ENCODE results near the gene E4F1. TPM values are rescaled to one million over a fixed set of nuclear protein-coding genes. Genes with fewer than 3 reads are reported as not detected.

E4F1 gene
- total and polyA plus RNA-seq, 9 of the 15 experiments (the other 6 are each of a cell fraction or from before 2014, with no cell fraction given), result 0.48 to 94.9 (median 20.4) TPM

GRCh38 chr16:2277466-2278271, 54.3 kb downstream of the E4F1 start:
- no peak for TF ChIP-seq SOX6 (IDR thresholded peaks at IDR 0.05)
- no peak overlapping the region for H2AFZ ChIP-seq (ENCODE audit: low read depth, low read length)
- no peak overlapping the region for H3K4me2 ChIP-seq (ENCODE audit: insufficient read depth, low read length)
- H3K27me3 ChIP-seq (ENCODE audit: control insufficient read depth in 2 of 2, insufficient read depth in 2 of 2, low read length in 2 of 2), result no peaks in the 10 kb centered on the region
- POLR2A ChIA-PET, result interaction anchor here (0.7 kb wide), 1 partner anchor 241 kb away, joined by 3 read pairs; no protein-coding TSS in a partner anchor
- no peaks in the 10 kb centered on the region for H3K79me2 ChIP-seq (ENCODE audit: control insufficient read depth, insufficient read depth, low read length)
- peaks cover 0 to 38% of the 10 kb centered on the region in 2 experiments; a peak in 2 of 5 replicates for H3K4me1 ChIP-seq (replicated peaks in 1 of 2; ENCODE audit: control insufficient read depth in 2 of 2, insufficient read depth in 2 of 2, low read length in 2 of 2)
- H3K4me3 ChIP-seq, result no peak overlapping the region
- WGBS (ENCODE audit: insufficient coverage, low coverage, missing lambda C conversion rate), result 87% methylated on average over 23 of the region's 25 CpGs
- intact Hi-C loops (cut with micrococcal nuclease), result no loop called here
- no peaks in the 10 kb centered on the region for H3K9me3 ChIP-seq (replicated peaks; ENCODE audit: control insufficient read depth, insufficient read depth, low read depth, low read length)
- H3K9me1 ChIP-seq (ENCODE audit: control insufficient read depth, insufficient read depth, low read length), result peaks cover 3% of the 10 kb centered on the region
- in situ Hi-C loops (cut with MboI), result no loop called here
- FAIRE-seq (no peak), ATAC-seq (no peak), DNase-seq (ENCODE audit: extremely low read depth in 1 of 4, low spot score in 3 of 4) (no peak)
- peaks cover 38% of the 10 kb centered on the region; the same call in 2 of the 3 replicates for H3K36me3 ChIP-seq (ENCODE audit: control insufficient read depth, insufficient read depth, low read length)
- CTCF ChIA-PET (ENCODE audit: low intra/inter-chr PET ratio), result interaction anchor here (0.5 kb wide), 1 partner anchor 302 kb away, joined by 3 read pairs; no protein-coding TSS in a partner anchor
- H4K20me1 ChIP-seq (replicated peaks; ENCODE audit: control insufficient read depth, insufficient read depth, low read length), result no peaks in the 10 kb centered on the region
- BruUV-seq (replicated peaks), result no TSS peak
- peak overlapping the region in 1 of 2 experiments; percentile 43; a peak in 2 of 4 replicates for H3K9ac ChIP-seq (ENCODE audit: insufficient read depth in 1 of 2, low read depth in 2 of 2, low read length in 2 of 2)
- no peak overlapping the region for H3K27ac ChIP-seq (ENCODE audit: extremely low read depth, low read depth, low read length)

- no peak overlapping the region for H3K27ac ChIP-seq (ENCODE audit: extremely low read depth, low read depth, low read length)
- no TSS peak for BruUV-seq (replicated peaks)
- FAIRE-seq (no peak), ATAC-seq (no peak), DNase-seq (ENCODE audit: extremely low read depth in 1 of 4, low spot score in 3 of 4) (no peak)
- peaks cover 0 to 32% of the 10 kb centered on the region in 2 experiments; a peak in 2 of 5 replicates for H3K4me1 ChIP-seq (replicated peaks in 1 of 2; ENCODE audit: control insufficient read depth in 2 of 2, insufficient read depth in 2 of 2, low read length in 2 of 2)
- ChIA-PET POLR2A (interaction anchor here (0.6 kb wide), 1 partner anchor 314 kb away, joined by 6 read pairs; the partner anchor contains the start of gene RPS2), CTCF (ENCODE audit: low intra/inter-chr PET ratio) (interaction anchor here (0.5 kb wide), 1 partner anchor 303 kb away, joined by 3 read pairs; no protein-coding TSS in a partner anchor)
- no peak overlapping the region; a peak in 1 of 4 replicates for H3K9ac ChIP-seq (ENCODE audit: insufficient read depth in 1 of 2, low read depth in 2 of 2, low read length in 2 of 2)
- H3K9me3 ChIP-seq (replicated peaks; ENCODE audit: control insufficient read depth, insufficient read depth, low read depth, low read length), result no peaks in the 10 kb centered on the region
- peaks cover 3% of the 10 kb centered on the region for H3K9me1 ChIP-seq (ENCODE audit: control insufficient read depth, insufficient read depth, low read length)
- H2AFZ ChIP-seq (ENCODE audit: low read depth, low read length), result no peak overlapping the region
- intact Hi-C loops (cut with micrococcal nuclease) (no loop called here), in situ Hi-C loops (cut with MboI) (no loop called here)
- H3K27me3 ChIP-seq (ENCODE audit: control insufficient read depth in 2 of 2, insufficient read depth in 2 of 2, low read length in 2 of 2), result no peaks in the 10 kb centered on the region
- 89% methylated on average over 10 of the region's 14 CpGs for WGBS (ENCODE audit: insufficient coverage, low coverage, missing lambda C conversion rate)
- no peak overlapping the region for H3K4me2 ChIP-seq (ENCODE audit: insufficient read depth, low read length)
- H3K4me3 ChIP-seq, result no peak overlapping the region
- peaks cover 41% of the 10 kb centered on the region; the same call in 2 of the 3 replicates for H3K36me3 ChIP-seq (ENCODE audit: control insufficient read depth, insufficient read depth, low read length)
- no peaks in the 10 kb centered on the region for H3K79me2 ChIP-seq (ENCODE audit: control insufficient read depth, insufficient read depth, low read length)
- no peaks in the 10 kb centered on the region for H4K20me1 ChIP-seq (replicated peaks; ENCODE audit: control insufficient read depth, insufficient read depth, low read length)
- no peak for TF ChIP-seq SRSF9 (IDR thresholded peaks at IDR 0.05; ENCODE audit: borderline replicate concordance, low read depth, low read length)
- no peak for TF ChIP-seq JUNB (CRISPR knock-in tag; conservative IDR thresholded peaks at IDR 0.05)
- TF ChIP-seq ZBTB33 (CRISPR knock-in tag; IDR thresholded peaks at IDR 0.05), result no peak
- TF ChIP-seq SMARCE1 (IDR thresholded peaks at IDR 0.05), result no peak
- no peak for TF ChIP-seq THRB (CRISPR knock-in tag; conservative IDR thresholded peaks at IDR 0.05)
- TF ChIP-seq ZNF384 (IDR thresholded peaks at IDR 0.05; ENCODE audit: low read depth, low read length), result no peak
- TF ChIP-seq ELF2 (CRISPR knock-in tag; IDR thresholded peaks at IDR 0.05), result no peak
- no peak for TF ChIP-seq CCNT2 (IDR thresholded peaks at IDR 0.05; ENCODE audit: borderline replicate concordance, extremely low read depth, insufficient read length, low read depth, low read length)
- TF ChIP-seq ZNF77 (CRISPR knock-in tag; IDR thresholded peaks at IDR 0.05), result no peak
- TF ChIP-seq RB1 (IDR thresholded peaks at IDR 0.05; ENCODE audit: low read depth), result no peak
- no peak for TF ChIP-seq BRF1 (IDR thresholded peaks at IDR 0.05; ENCODE audit: borderline replicate concordance, extremely low read depth, insufficient read length)
Measured at GRCh38 chr16:2278272-2278608, 54.8 kb downstream of the E4F1 start.

All from K562 (cell line).